ENCODE measurements around the gene KCNQ5. TPM values are rescaled to one million over a fixed set of nuclear protein-coding genes. Genes with fewer than 3 reads are reported as not detected.

The KCNQ5 gene
- total and polyA plus RNA-seq, 2 donors (not counting 1 experiment from before 2014, with no cell fraction given) = 0.74 to 4.6 TPM

GRCh38 chr6:72642435-72642834, 20.6 kb downstream of the KCNQ5 start:
- Histone ChIP-seq H3K27ac (ENCODE audit: insufficient read depth, low read length) (no peak overlapping the region), H3K27me3 (ENCODE audit: control insufficient read depth, insufficient read depth, low read length) (no peaks in the 10 kb centered on the region), H3K4me3 (replicated peaks in 1 of 4; ENCODE audit: control extremely low read depth in 1 of 4, insufficient read depth in 1 of 4, low read depth in 3 of 4, low read length in 4 of 4) (no peak overlapping the region), H2AFZ (ENCODE audit: low read length) (no peak overlapping the region), H4K20me1 (ENCODE audit: control insufficient read depth, extremely low read depth, insufficient read depth, low read length) (no peaks in the 10 kb centered on the region), H3K9ac (ENCODE audit: insufficient read depth, low read length) (no peak overlapping the region), H3K4me2 (ENCODE audit: extremely low read depth, insufficient read depth, low read length) (no peak overlapping the region), H3K79me2 (ENCODE audit: control insufficient read depth, insufficient read depth, low read length) (no peaks in the 10 kb centered on the region), H3K4me1 (ENCODE audit: control insufficient read depth, extremely low read depth, insufficient read depth, low read length) (no peaks in the 10 kb centered on the region), H3K36me3 (ENCODE audit: control insufficient read depth, insufficient read depth, low read length) (no peaks in the 10 kb centered on the region), H3K9me3 (ENCODE audit: control insufficient read depth, insufficient read depth, low read depth, low read length) (no peaks in the 10 kb centered on the region)
- no peak for DNase-seq (ENCODE audit: low read depth in 2 of 2)
- no peak for TF ChIP-seq EZH2 (IDR thresholded peaks at IDR 0.05; ENCODE audit: low read length, missing control alignments)
- no peak for TF ChIP-seq CTCF (conservative IDR thresholded peaks at IDR 0.05 in 1 of 2, IDR thresholded peaks at IDR 0.05 in 1 of 2; ENCODE audit: low read depth in 1 of 2, low read length in 2 of 2)

- no peaks in the 10 kb centered on the region for H3K79me2 ChIP-seq (ENCODE audit: control insufficient read depth, insufficient read depth, low read length)
- no peak overlapping the region for H3K4me2 ChIP-seq (ENCODE audit: extremely low read depth, insufficient read depth, low read length)
- H3K4me3 ChIP-seq (replicated peaks in 1 of 4; ENCODE audit: control extremely low read depth in 1 of 4, insufficient read depth in 1 of 4, low read depth in 3 of 4, low read length in 4 of 4) = no peak overlapping the region
- no peaks in the 10 kb centered on the region for H3K4me1 ChIP-seq (ENCODE audit: control insufficient read depth, extremely low read depth, insufficient read depth, low read length)
- H3K9me3 ChIP-seq (ENCODE audit: control insufficient read depth, insufficient read depth, low read depth, low read length) = no peaks in the 10 kb centered on the region
- no peak overlapping the region for H3K9ac ChIP-seq (ENCODE audit: insufficient read depth, low read length)
- TF ChIP-seq CTCF (conservative IDR thresholded peaks at IDR 0.05 in 1 of 2, IDR thresholded peaks at IDR 0.05 in 1 of 2; ENCODE audit: low read depth in 1 of 2, low read length in 2 of 2) (no peak), EZH2 (IDR thresholded peaks at IDR 0.05; ENCODE audit: low read length, missing control alignments) (no peak)
- H3K27me3 ChIP-seq (ENCODE audit: control insufficient read depth, insufficient read depth, low read length) = no peaks in the 10 kb centered on the region
- H3K27ac ChIP-seq (ENCODE audit: insufficient read depth, low read length) = no peak overlapping the region
- no peaks in the 10 kb centered on the region for H3K36me3 ChIP-seq (ENCODE audit: control insufficient read depth, insufficient read depth, low read length)
- no peak overlapping the region for H2AFZ ChIP-seq (ENCODE audit: low read length)
- DNase-seq (ENCODE audit: low read depth in 2 of 2) = no peak
- no peaks in the 10 kb centered on the region for H4K20me1 ChIP-seq (ENCODE audit: control insufficient read depth, extremely low read depth, insufficient read depth, low read length)
Measured at GRCh38 chr6:72643214-72643613, 21.4 kb downstream of the KCNQ5 start.

GRCh38 chr6:72646604-72647485, 25.0 kb downstream of the KCNQ5 start:
- DNase-seq (ENCODE audit: low read depth in 2 of 2) = no peak
- no peak overlapping the region for H3K9ac ChIP-seq (ENCODE audit: insufficient read depth, low read length)
- H3K9me3 ChIP-seq (ENCODE audit: control insufficient read depth, insufficient read depth, low read depth, low read length) = no peaks in the 10 kb centered on the region
- H4K20me1 ChIP-seq (ENCODE audit: control insufficient read depth, extremely low read depth, insufficient read depth, low read length) = no peaks in the 10 kb centered on the region
- no peak for TF ChIP-seq CTCF (conservative IDR thresholded peaks at IDR 0.05 in 1 of 2, IDR thresholded peaks at IDR 0.05 in 1 of 2; ENCODE audit: low read depth in 1 of 2, low read length in 2 of 2)
- TF ChIP-seq EZH2 (IDR thresholded peaks at IDR 0.05; ENCODE audit: low read length, missing control alignments) = no peak
- no peak overlapping the region for H3K27ac ChIP-seq (ENCODE audit: insufficient read depth, low read length)
- no peaks in the 10 kb centered on the region for H3K36me3 ChIP-seq (ENCODE audit: control insufficient read depth, insufficient read depth, low read length)
- H2AFZ ChIP-seq (ENCODE audit: low read length) = no peak overlapping the region
- no peaks in the 10 kb centered on the region for H3K27me3 ChIP-seq (ENCODE audit: control insufficient read depth, insufficient read depth, low read length)
- H3K79me2 ChIP-seq (ENCODE audit: control insufficient read depth, insufficient read depth, low read length) = no peaks in the 10 kb centered on the region
- peaks cover 3% of the 10 kb centered on the region for H3K4me1 ChIP-seq (ENCODE audit: control insufficient read depth, extremely low read depth, insufficient read depth, low read length)
- no peak overlapping the region for H3K4me2 ChIP-seq (ENCODE audit: extremely low read depth, insufficient read depth, low read length)
- no peak overlapping the region for H3K4me3 ChIP-seq (replicated peaks in 1 of 4; ENCODE audit: control extremely low read depth in 1 of 4, insufficient read depth in 1 of 4, low read depth in 3 of 4, low read length in 4 of 4)
